Trophoblast cell (in vitro differentiated cells and primary cell): ENCODE measurements around the gene ZNF592.
A peak's percentile ranks its signal among the peaks of the same experiment; 100 is the strongest.
"Not testable (repeated sequence)": the region's sequence is repeated elsewhere in the genome, so short reads cannot be mapped to it uniquely, and the experiment has no call there.

ENCODE experiments used
- DNase-seq, 2 donors: peaks; one replicate each; pipeline ENCODE4 v3.0.0-alpha.2; 2016
- H2AFZ ChIP-seq: 2 replicates; pipeline ENCODE4 v1.6.1; 2013; ENCODE audit warnings: low read length, moderate library complexity, mild to moderate bottlenecking; ENCODE audit not compliant: insufficient read depth, poor library complexity
- H2AK5ac ChIP-seq: 2 replicates; pipeline ENCODE4 v1.6.1; 2013; ENCODE audit warnings: mild to moderate bottlenecking, low read length
- H2BK120ac ChIP-seq: 2 replicates; pipeline ENCODE4 v1.6.1; 2013; ENCODE audit warnings: low read length, mild to moderate bottlenecking, moderate library complexity; ENCODE audit not compliant: insufficient read depth, poor library complexity
- H2BK12ac ChIP-seq: 2 replicates; pipeline ENCODE4 v1.6.1; 2013; ENCODE audit warnings: mild to moderate bottlenecking, low read length, moderate library complexity
- H2BK5ac ChIP-seq: 2 replicates; pipeline ENCODE4 v1.6.1; 2013; ENCODE audit warnings: low read length, low read depth, moderate library complexity, mild to moderate bottlenecking; ENCODE audit not compliant: poor library complexity
- H3K14ac ChIP-seq: 2 replicates; pipeline ENCODE4 v1.6.1; 2013; ENCODE audit warnings: mild to moderate bottlenecking, low read length
- H3K18ac ChIP-seq: 2 replicates; pipeline ENCODE4 v1.6.1; 2013; ENCODE audit warnings: mild to moderate bottlenecking, low read length
- H3K23ac ChIP-seq: 2 replicates; pipeline ENCODE4 v1.6.1; 2013; ENCODE audit warnings: low read length
- H3K27ac ChIP-seq: 2 replicates; pipeline ENCODE4 v1.5.1; 2013; ENCODE audit warnings: low read depth, mild to moderate bottlenecking, inconsistent platforms, low read length, moderate library complexity
- H3K27me3 ChIP-seq: 2 replicates; pipeline ENCODE4 v1.6.1; 2013; ENCODE audit warnings: inconsistent platforms, mild to moderate bottlenecking, low read length, moderate library complexity; ENCODE audit not compliant: insufficient read depth
- H3K36me3 ChIP-seq, 2 experiments: 1 replicate in 1 of 2; 2 replicates in 1 of 2; pipeline ENCODE4 v1.6.1; 2013; ENCODE audit warnings: low read length in 2 of 2, mild to moderate bottlenecking in 2 of 2, moderate library complexity in 1 of 2; ENCODE audit not compliant: insufficient read depth in 2 of 2, control insufficient read depth in 1 of 2
- H3K4ac ChIP-seq: 2 replicates; pipeline ENCODE4 v1.6.1; 2013; ENCODE audit warnings: low read depth, mild to moderate bottlenecking, low read length, moderate library complexity
- H3K4me1 ChIP-seq, 2 experiments: 1 replicate in 1 of 2; 2 replicates in 1 of 2; pipeline ENCODE4 v1.6.1; 2013; ENCODE audit warnings: low read length in 2 of 2, mild to moderate bottlenecking in 2 of 2, moderate library complexity in 1 of 2; ENCODE audit not compliant: insufficient read depth in 2 of 2, control insufficient read depth in 1 of 2
- H3K4me2 ChIP-seq: 2 replicates; pipeline ENCODE4 v1.6.1; 2013; ENCODE audit warnings: inconsistent platforms, mild to moderate bottlenecking, low read length, moderate library complexity
- H3K4me3 ChIP-seq: 2 replicates; pipeline ENCODE4 v1.5.1; 2013; ENCODE audit warnings: mild to moderate bottlenecking, low read depth, low read length, inconsistent platforms
- H3K79me1 ChIP-seq: one replicate; pipeline ENCODE4 v1.6.1; 2013; ENCODE audit warnings: low read length
- H3K79me2 ChIP-seq: 2 replicates; pipeline ENCODE4 v1.6.1; 2013; ENCODE audit warnings: low read length, mild to moderate bottlenecking; ENCODE audit not compliant: control insufficient read depth, insufficient read depth, poor library complexity
- H3K9ac ChIP-seq: 2 replicates; pipeline ENCODE4 v1.6.1; 2013; ENCODE audit warnings: mild to moderate bottlenecking, low read length
- H3K9me3 ChIP-seq: 2 replicates; pipeline ENCODE4 v1.6.1; 2013; ENCODE audit warnings: low read depth, mild to moderate bottlenecking, control low read depth, inconsistent platforms, low read length; ENCODE audit not compliant: insufficient read depth
- H4K12ac ChIP-seq: 2 replicates; pipeline ENCODE4 v1.6.1; 2013; ENCODE audit warnings: low read depth, mild to moderate bottlenecking, low read length, moderate library complexity
- H4K8ac ChIP-seq: 2 replicates; pipeline ENCODE4 v1.6.1; 2013; ENCODE audit warnings: low read depth, mild to moderate bottlenecking, low read length, moderate library complexity
- H4K91ac ChIP-seq: one replicate; pipeline ENCODE4 v1.6.1; 2013; ENCODE audit warnings: low read depth, mild to moderate bottlenecking, low read length, moderate library complexity
- WGBS: extraction: QIAGEN DNeasy Blood & Tissue Kit; methylation state at CpG from one replicate; pipeline ENCODE4 v1.1.7; 2013; ENCODE audit warnings: missing lambda C conversion rate; ENCODE audit not compliant: insufficient read length, insufficient coverage; ENCODE audit errors: extremely low coverage; 5-methylcytosine and 5-hydroxymethylcytosine counted together

Gene ZNF592

DNA sequence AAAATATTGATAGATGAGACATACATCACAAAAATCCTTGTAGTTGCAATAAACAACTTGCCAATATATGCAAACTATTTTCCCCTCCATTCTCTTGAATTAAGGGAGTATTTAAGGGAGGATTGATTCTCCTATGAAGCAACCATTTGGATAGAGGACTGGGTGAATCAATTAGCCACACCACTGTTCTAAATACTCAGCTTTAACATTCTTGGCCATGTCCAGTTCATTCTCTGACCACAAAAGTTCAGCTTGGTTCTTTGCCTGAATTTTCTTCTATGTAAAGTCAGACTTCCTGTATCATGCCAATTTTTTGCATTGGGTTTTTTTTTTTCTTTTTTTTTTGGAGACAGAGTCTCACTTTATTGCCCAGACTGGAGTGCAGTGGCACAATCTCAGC, 16.6 kb upstream of the ZNF592 start:
- Histone ChIP-seq H3K27me3 (no peaks in the 10 kb centered on the region), H3K27ac (no peak overlapping the region), H2AK5ac (no peak overlapping the region), H3K18ac (no peak overlapping the region), H3K79me2 (no peaks in the 10 kb centered on the region), H4K12ac (no peak overlapping the region), H3K9me3 (no peaks in the 10 kb centered on the region), H3K23ac (no peak overlapping the region), H3K79me1 (peaks cover 3% of the 10 kb centered on the region), H3K4ac (no peak overlapping the region), H2AFZ (no peak overlapping the region), H2BK120ac (no peak overlapping the region), H2BK5ac (no peak overlapping the region), H3K4me2 (no peak overlapping the region), H4K8ac (no peak overlapping the region), H3K4me1 (peaks cover 6 to 12% of the 10 kb centered on the region in 2 experiments), H3K36me3 (no peaks in the 10 kb centered on the region), H3K9ac (no peak overlapping the region), H2BK12ac (no peak overlapping the region), H3K4me3 (no peak overlapping the region), H4K91ac (no peak overlapping the region), H3K14ac (no peak overlapping the region)
- no peak for DNase-seq

DNA sequence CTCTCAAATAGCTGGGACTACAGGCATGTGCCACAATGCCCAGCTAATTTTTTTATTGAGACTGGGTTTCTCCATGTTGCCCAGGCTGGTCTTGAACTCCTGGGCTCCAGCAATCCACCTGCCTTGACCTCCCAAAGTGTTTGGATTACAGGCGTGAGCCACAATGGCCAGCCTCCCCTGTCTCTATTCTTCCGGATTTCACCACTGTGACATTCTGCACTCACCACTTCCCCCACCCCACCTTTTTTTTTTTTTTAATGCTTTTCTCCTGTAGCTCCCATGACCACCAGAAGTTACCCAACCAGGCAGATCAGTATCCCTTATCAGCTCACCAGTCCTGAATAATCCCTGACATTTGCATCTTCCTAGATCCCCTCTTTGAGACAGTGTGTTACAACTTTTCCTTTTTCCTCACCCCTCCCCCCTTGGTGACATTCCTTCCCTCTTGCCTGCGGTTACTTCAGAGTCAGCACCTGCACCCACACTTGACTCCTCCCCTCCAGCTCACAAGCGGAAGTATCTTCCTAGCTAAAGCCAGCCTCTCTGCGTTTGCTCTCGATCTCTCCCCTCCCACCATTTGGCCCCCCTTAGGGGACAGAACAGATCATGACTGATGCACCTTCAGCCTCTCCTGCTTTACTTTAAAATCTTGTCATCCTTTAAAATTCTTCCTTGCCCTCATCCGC, 13.5 kb upstream of the ZNF592 start:
- Histone ChIP-seq H3K23ac (no peak overlapping the region), H4K12ac (no peak overlapping the region), H3K4me3 (no peak overlapping the region), H3K9ac (no peak overlapping the region), H2BK12ac (peak overlapping the region; percentile 31), H3K18ac (no peak overlapping the region), H2BK5ac (peak overlapping the region; percentile 19), H3K9me3 (no peaks in the 10 kb centered on the region), H2AFZ (no peak overlapping the region), H3K4ac (no peak overlapping the region), H4K8ac (no peak overlapping the region), H3K27ac (peak overlapping the region; percentile 42), H4K91ac (peak overlapping the region; percentile 43), H3K27me3 (no peaks in the 10 kb centered on the region), H2AK5ac (no peak overlapping the region), H3K36me3 (no peaks in the 10 kb centered on the region), H3K79me1 (peaks cover 3% of the 10 kb centered on the region), H2BK120ac (no peak overlapping the region), H3K4me1 (peaks cover 6 to 12% of the 10 kb centered on the region in 2 experiments), H3K14ac (no peak overlapping the region), H3K79me2 (no peaks in the 10 kb centered on the region), H3K4me2 (peak overlapping the region; percentile 60)
- DNase-seq = peak in 1 of 2 donors; percentile 64
- WGBS = no CpG with 5 or more reads among the region's 7 CpGs

DNA sequence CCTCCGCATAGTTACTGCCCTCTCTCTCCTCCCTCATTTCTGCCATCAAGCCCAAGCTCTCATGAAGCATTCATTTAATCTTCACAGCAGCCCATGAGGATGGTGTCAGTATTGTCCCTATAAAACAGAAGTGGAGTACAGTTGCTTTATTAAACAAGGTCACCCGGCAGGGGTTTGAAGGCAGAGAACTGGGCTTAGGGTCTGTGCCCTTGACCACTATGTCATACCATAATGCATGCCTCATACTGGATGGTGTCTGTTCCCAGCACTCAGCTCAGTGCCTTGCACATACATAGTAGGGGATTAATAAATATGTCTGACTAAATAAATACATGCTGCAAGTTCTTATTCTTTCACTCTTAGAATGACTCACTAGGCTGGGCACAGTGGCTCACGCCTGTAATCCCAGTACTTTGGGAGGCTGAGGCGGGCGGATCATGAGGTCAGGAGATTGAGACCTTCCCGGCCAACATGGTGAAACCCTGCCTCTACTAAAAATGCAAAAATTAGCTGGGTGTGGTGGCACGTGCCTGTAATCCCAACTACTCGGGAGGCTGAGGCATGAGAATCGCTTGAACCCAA, 12.8 kb upstream of the ZNF592 start:
- H3K27ac ChIP-seq = peak overlapping the region; percentile 42
- peaks cover 6 to 12% of the 10 kb centered on the region in 2 experiments for H3K4me1 ChIP-seq
- not testable (repeated sequence) for H3K27me3 ChIP-seq, H3K14ac ChIP-seq, H2AK5ac ChIP-seq, H3K4ac ChIP-seq, H3K9me3 ChIP-seq, H3K79me1 ChIP-seq, H3K9ac ChIP-seq, H2AFZ ChIP-seq, H3K18ac ChIP-seq, H4K8ac ChIP-seq, H2BK5ac ChIP-seq, H3K23ac ChIP-seq, H3K79me2 ChIP-seq, H4K91ac ChIP-seq, H3K4me3 ChIP-seq, H2BK120ac ChIP-seq, H2BK12ac ChIP-seq, H4K12ac ChIP-seq, H3K36me3 ChIP-seq
- DNase-seq = peak in 1 of 2 donors; percentile 16
- peak overlapping the region; percentile 60 for H3K4me2 ChIP-seq
- no CpG with 5 or more reads among the region's 9 CpGs for WGBS

DNA sequence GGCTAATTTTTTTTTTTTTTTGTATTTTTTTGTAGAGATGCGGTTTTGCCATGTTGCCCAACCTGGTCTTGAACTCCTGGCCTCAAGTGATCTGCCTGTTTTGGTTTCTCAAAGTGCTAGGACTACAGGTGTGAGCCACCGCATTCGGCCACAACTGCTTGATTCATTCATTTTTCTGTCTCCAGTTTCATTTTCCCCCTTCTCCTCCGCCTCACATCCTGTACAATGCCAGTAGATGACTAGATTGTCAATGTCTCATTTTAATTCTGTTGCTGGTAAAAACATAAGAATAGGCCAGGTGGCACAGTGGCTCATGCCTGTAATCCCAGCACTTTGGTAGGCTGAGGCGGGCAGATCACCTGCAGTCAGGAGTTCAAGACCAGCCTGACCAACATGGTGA, 12.0 kb upstream of the ZNF592 start:
- H3K23ac ChIP-seq = no peak overlapping the region
- no CpG with 5 or more reads among the region's 5 CpGs for WGBS
- no peak overlapping the region for H3K4me2 ChIP-seq

More for the DNA sequence above, 12.0 kb upstream of the ZNF592 start:
- no peak overlapping the region for H3K9ac ChIP-seq
- H2BK120ac ChIP-seq = no peak overlapping the region
- H3K4ac ChIP-seq = no peak overlapping the region
- no peaks in the 10 kb centered on the region for H3K27me3 ChIP-seq
- H3K79me2 ChIP-seq = no peaks in the 10 kb centered on the region
- H3K18ac ChIP-seq = no peak overlapping the region
- H3K9me3 ChIP-seq = peaks cover 2% of the 10 kb centered on the region
- no peak overlapping the region for H4K91ac ChIP-seq
- no peak overlapping the region for H2AK5ac ChIP-seq
- H2BK12ac ChIP-seq = no peak overlapping the region
- no peak overlapping the region for H3K4me3 ChIP-seq
- no peak overlapping the region for H4K12ac ChIP-seq
- H3K27ac ChIP-seq = no peak overlapping the region
- H3K14ac ChIP-seq = no peak overlapping the region
- no peak overlapping the region for H2AFZ ChIP-seq
- H3K36me3 ChIP-seq = no peaks in the 10 kb centered on the region
- H3K4me1 ChIP-seq = peaks cover 6 to 12% of the 10 kb centered on the region in 2 experiments
- no peak overlapping the region for H4K8ac ChIP-seq
- H2BK5ac ChIP-seq = no peak overlapping the region
- DNase-seq = no peak
- H3K79me1 ChIP-seq = peaks cover 3% of the 10 kb centered on the region
